NK-92 treated with Interleukin-12 subunit alpha and Interleukin-12 subunit beta, amount 100 ng/mL, for 24 hours (cell line): Measurements from ENCODE around the gene POLR2A.
"Not testable (repeated sequence)": the region's sequence is repeated elsewhere in the genome, so short reads cannot be mapped to it uniquely, and the experiment has no call there.

Experiments used
- DNase-seq: peaks from one replicate; lab custom pipeline; 2025; lab: John Stamatoyannopoulos, UW

POLR2A gene

GRCh38 chr17:7460850-7461660 lies 23.1 kb upstream of the POLR2A start:
- no peak for DNase-seq

- no peak for DNase-seq
These were observed 21.4 kb upstream of the POLR2A start for GRCh38 chr17:7462474-7463371.

GRCh38 chr17:7463372-7463846 lies 20.8 kb upstream of the POLR2A start:
- no peak for DNase-seq

- no peak for DNase-seq
These were observed 20.1 kb upstream of the POLR2A start for GRCh38 chr17:7464081-7464480.

- no peak for DNase-seq
These were observed 18.4 kb upstream of the POLR2A start for GRCh38 chr17:7465597-7466275.

GRCh38 chr17:7466318-7466638 lies 17.9 kb upstream of the POLR2A start:
- no peak for DNase-seq

GRCh38 chr17:7466639-7467341 lies 17.4 kb upstream of the POLR2A start:
- no peak for DNase-seq

GRCh38 chr17:7467498-7467897 lies 16.7 kb upstream of the POLR2A start:
- DNase-seq = no peak

GRCh38 chr17:7468290-7468689 lies 15.9 kb upstream of the POLR2A start:
- DNase-seq = no peak

GRCh38 chr17:7468804-7469389 lies 15.3 kb upstream of the POLR2A start:
- DNase-seq = no peak

- not testable (repeated sequence) for DNase-seq
These were observed 14.3 kb upstream of the POLR2A start for GRCh38 chr17:7469843-7470242.

- DNase-seq = not testable (repeated sequence)
These were observed 13.7 kb upstream of the POLR2A start for GRCh38 chr17:7470457-7470973.

- no peak for DNase-seq
These were observed 12.4 kb upstream of the POLR2A start for GRCh38 chr17:7471729-7472128.

GRCh38 chr17:7474767-7475166 lies 9.4 kb upstream of the POLR2A start:
- DNase-seq = not testable (repeated sequence)

GRCh38 chr17:7475764-7476422 lies 8.3 kb upstream of the POLR2A start:
- no peak for DNase-seq

GRCh38 chr17:7476494-7476893 lies 7.7 kb upstream of the POLR2A start:
- no peak for DNase-seq

- no peak for DNase-seq
These were observed 7.2 kb upstream of the POLR2A start for GRCh38 chr17:7476951-7477350.

- no peak for DNase-seq
These were observed 6.5 kb upstream of the POLR2A start for GRCh38 chr17:7477392-7478275.
